Measurements from ENCODE around the gene GABARAPL1. TPM values are rescaled to one million over a fixed set of nuclear protein-coding genes. Genes with fewer than 3 reads are reported as not detected.

Gene GABARAPL1
- total and polyA plus RNA-seq, 4 donors: 115 to 199 (median 186) TPM

- no peak for DNase-seq (ENCODE audit: low read depth in 4 of 6, low spot score in 6 of 6)
- H3K9me3 ChIP-seq (ENCODE audit: control insufficient read depth, insufficient read depth, low read length): no peaks in the 10 kb centered on the region
- WGBS (ENCODE audit: insufficient coverage): no CpG with 5 or more reads among the region's 2 CpGs
These were observed 29.1 kb downstream of the GABARAPL1 start for GRCh38 chr12:10241727-10242126.

DNA sequence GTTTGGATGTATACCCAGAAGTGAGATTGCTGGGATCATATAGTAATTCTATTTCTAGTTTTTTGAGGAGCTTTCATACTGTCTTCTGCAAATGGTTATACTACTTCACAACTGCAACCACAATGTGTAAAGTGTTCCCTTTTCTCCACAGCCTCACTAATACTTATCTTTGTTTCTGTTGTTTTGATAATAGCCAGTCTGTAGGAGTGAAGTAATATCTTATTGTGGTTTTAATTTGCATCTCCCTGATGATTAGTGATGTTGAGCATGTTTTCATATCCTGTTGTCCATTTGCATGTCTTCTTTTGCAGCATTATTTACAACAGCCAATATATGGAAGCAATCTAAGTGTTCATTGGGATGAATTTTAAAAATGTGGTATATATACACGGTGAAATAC is 29.9 kb downstream of the GABARAPL1 start:
- Histone ChIP-seq H3K9me3 (ENCODE audit: control insufficient read depth, insufficient read depth, low read length) (no peaks in the 10 kb centered on the region), H3K4me1 (ENCODE audit: control insufficient read depth, insufficient read depth, low read length) (no peaks in the 10 kb centered on the region), H3K4me3 (ENCODE audit: low read depth, low read length) (no peak overlapping the region), H3K27me3 (ENCODE audit: control insufficient read depth, insufficient read depth, low read length) (no peaks in the 10 kb centered on the region), H3K36me3 (ENCODE audit: control insufficient read depth, insufficient read depth, low read length) (no peaks in the 10 kb centered on the region), H3K27ac (ENCODE audit: low read depth, low read length) (no peak overlapping the region)
- no CpG with 5 or more reads among the region's 1 CpG for WGBS (ENCODE audit: insufficient coverage)
- DNase-seq (ENCODE audit: low read depth in 4 of 6, low spot score in 6 of 6): no peak

More at GRCh38 chr12:10241727-10242126, 29.1 kb downstream of the GABARAPL1 start:
- no peaks in the 10 kb centered on the region for H3K4me1 ChIP-seq (ENCODE audit: control insufficient read depth, insufficient read depth, low read length)
- H3K27ac ChIP-seq (ENCODE audit: low read depth, low read length): no peak overlapping the region
- H3K27me3 ChIP-seq (ENCODE audit: control insufficient read depth, insufficient read depth, low read length): no peaks in the 10 kb centered on the region
- no peak overlapping the region for H3K4me3 ChIP-seq (ENCODE audit: low read depth, low read length)
- no peaks in the 10 kb centered on the region for H3K36me3 ChIP-seq (ENCODE audit: control insufficient read depth, insufficient read depth, low read length)

- Histone ChIP-seq H3K4me1 (ENCODE audit: control insufficient read depth, insufficient read depth, low read length) (no peaks in the 10 kb centered on the region), H3K27me3 (ENCODE audit: control insufficient read depth, insufficient read depth, low read length) (no peaks in the 10 kb centered on the region), H3K9me3 (ENCODE audit: control insufficient read depth, insufficient read depth, low read length) (no peaks in the 10 kb centered on the region), H3K4me3 (ENCODE audit: low read depth, low read length) (no peak overlapping the region), H3K27ac (ENCODE audit: low read depth, low read length) (no peak overlapping the region), H3K36me3 (ENCODE audit: control insufficient read depth, insufficient read depth, low read length) (no peaks in the 10 kb centered on the region)
- no peak for DNase-seq (ENCODE audit: low read depth in 4 of 6, low spot score in 6 of 6)
- WGBS (ENCODE audit: insufficient coverage): 93% methylated on average over 4 of the region's 11 CpGs
These were observed 31.3 kb downstream of the GABARAPL1 start for GRCh38 chr12:10243818-10244520.

DNA sequence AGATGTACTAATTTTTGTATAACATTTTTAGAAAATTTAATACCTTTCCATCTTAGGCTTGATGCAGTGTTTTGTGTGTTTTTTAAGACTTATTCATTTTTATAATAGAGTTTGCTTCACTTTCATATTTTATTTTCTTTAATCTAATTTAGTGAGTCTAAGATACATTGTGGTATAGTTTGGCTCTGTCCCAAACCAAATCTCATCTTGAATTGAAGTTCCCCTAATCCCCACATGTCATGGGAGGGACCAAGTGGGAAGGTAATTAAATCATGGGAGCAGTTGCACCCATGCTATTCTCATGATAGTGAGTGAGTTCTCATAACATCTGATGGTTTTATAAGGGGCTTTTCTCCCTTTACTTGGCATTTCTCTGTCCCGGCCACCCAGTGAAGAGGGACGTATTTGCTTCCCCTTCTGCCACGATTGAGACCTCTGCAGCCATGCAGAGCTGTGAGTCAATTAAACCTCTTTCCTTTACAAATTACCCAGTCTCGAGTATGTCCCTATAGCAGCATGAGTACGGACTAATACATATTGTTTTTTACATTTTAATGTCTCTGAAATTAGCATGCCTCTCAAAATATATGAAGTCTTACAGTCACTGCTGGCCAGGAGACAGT is 34.9 kb downstream of the GABARAPL1 start:
- H3K36me3 ChIP-seq (ENCODE audit: control insufficient read depth, insufficient read depth, low read length): no peaks in the 10 kb centered on the region
- no peak overlapping the region for H3K4me3 ChIP-seq (ENCODE audit: low read depth, low read length)
- H3K4me1 ChIP-seq (ENCODE audit: control insufficient read depth, insufficient read depth, low read length): no peaks in the 10 kb centered on the region
- no peaks in the 10 kb centered on the region for H3K27me3 ChIP-seq (ENCODE audit: control insufficient read depth, insufficient read depth, low read length)
- 60% methylated on average over 1 of the region's 5 CpGs for WGBS (ENCODE audit: insufficient coverage)
- H3K9me3 ChIP-seq (ENCODE audit: control insufficient read depth, insufficient read depth, low read length): no peaks in the 10 kb centered on the region
- DNase-seq (ENCODE audit: low read depth in 4 of 6, low spot score in 6 of 6): no peak
- H3K27ac ChIP-seq (ENCODE audit: low read depth, low read length): no peak overlapping the region

DNA sequence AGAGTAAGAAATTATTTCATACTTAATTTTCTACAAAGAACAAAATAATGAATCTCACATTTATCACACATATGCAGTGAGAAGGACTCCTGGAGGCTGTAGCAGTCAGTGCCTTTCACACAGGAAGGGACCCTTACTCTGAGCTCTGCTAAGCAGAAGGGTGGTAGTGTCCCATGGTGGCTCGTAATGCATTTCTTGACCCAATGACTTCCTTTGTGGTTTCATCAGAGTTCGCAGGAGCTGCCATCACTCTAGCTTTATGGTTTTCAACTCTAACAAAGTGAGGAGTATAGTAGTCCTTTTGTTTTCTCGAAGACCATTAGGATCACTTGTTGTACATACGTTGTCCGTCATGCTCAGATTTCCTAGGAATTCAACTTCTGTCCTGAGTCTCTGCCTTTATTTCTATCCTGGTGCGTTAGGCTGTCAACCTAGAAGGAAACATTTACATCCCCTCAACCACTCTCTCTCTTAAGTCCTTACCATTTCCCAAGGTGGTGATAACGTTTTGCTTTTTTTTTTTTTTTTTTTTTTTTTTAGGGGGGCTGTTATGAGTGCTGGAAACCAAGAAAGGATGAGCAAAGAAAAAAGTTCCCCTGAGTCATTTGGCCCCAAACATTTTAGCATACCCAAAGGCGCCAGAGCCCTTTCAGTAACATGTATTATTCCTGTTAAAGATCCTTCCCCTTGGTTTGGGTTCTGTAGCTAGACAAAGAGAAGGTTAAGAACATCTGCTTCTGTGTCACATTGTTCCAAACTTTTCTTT is 37.2 kb downstream of the GABARAPL1 start:
- DNase-seq (ENCODE audit: low read depth in 4 of 6, low spot score in 6 of 6): no peak
- H3K9me3 ChIP-seq (ENCODE audit: control insufficient read depth, insufficient read depth, low read length): no peaks in the 10 kb centered on the region
- WGBS (ENCODE audit: insufficient coverage): 74% methylated on average over 5 of the region's 8 CpGs
- H3K4me1 ChIP-seq (ENCODE audit: control insufficient read depth, insufficient read depth, low read length): no peaks in the 10 kb centered on the region
- no peak overlapping the region for H3K27ac ChIP-seq (ENCODE audit: low read depth, low read length)
- H3K4me3 ChIP-seq (ENCODE audit: low read depth, low read length): no peak overlapping the region
- no peaks in the 10 kb centered on the region for H3K36me3 ChIP-seq (ENCODE audit: control insufficient read depth, insufficient read depth, low read length)
- H3K27me3 ChIP-seq (ENCODE audit: control insufficient read depth, insufficient read depth, low read length): no peaks in the 10 kb centered on the region

- Histone ChIP-seq H3K4me1 (ENCODE audit: control insufficient read depth, insufficient read depth, low read length) (no peaks in the 10 kb centered on the region), H3K36me3 (ENCODE audit: control insufficient read depth, insufficient read depth, low read length) (no peaks in the 10 kb centered on the region), H3K4me3 (ENCODE audit: low read depth, low read length) (no peak overlapping the region), H3K27ac (ENCODE audit: low read depth, low read length) (no peak overlapping the region), H3K27me3 (ENCODE audit: control insufficient read depth, insufficient read depth, low read length) (no peaks in the 10 kb centered on the region), H3K9me3 (ENCODE audit: control insufficient read depth, insufficient read depth, low read length) (no peaks in the 10 kb centered on the region)
- DNase-seq (ENCODE audit: low read depth in 4 of 6, low spot score in 6 of 6): no peak
- whole genome bisulfite sequencing (ENCODE audit: insufficient coverage): 100% methylated on average over 2 of the region's 4 CpGs
These were observed 39.0 kb downstream of the GABARAPL1 start for GRCh38 chr12:10251669-10252068.

DNA sequence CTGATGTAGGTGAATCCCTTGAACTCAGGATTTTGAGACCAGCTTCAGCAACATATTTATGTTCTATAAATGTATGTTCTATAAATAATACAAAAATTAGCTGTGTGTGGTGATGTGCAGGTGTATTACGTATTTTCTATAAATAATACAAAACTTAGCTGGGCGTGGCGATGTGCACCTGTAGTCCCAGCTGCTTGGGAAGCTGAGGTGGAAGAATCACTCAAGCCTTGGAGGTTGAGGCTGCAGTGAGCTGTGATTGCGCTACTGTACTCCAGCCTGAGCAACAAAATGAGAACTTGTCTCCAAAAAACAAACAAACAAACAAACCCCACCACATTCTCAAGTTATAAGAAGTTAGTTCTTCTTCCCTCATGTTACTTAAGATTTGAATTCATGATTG is 39.5 kb downstream of the GABARAPL1 start:
- no CpG with 5 or more reads among the region's 4 CpGs for WGBS (ENCODE audit: insufficient coverage)
- Histone ChIP-seq H3K27me3 (ENCODE audit: control insufficient read depth, insufficient read depth, low read length) (no peaks in the 10 kb centered on the region), H3K36me3 (ENCODE audit: control insufficient read depth, insufficient read depth, low read length) (no peaks in the 10 kb centered on the region), H3K9me3 (ENCODE audit: control insufficient read depth, insufficient read depth, low read length) (no peaks in the 10 kb centered on the region), H3K4me3 (ENCODE audit: low read depth, low read length) (no peak overlapping the region), H3K27ac (ENCODE audit: low read depth, low read length) (no peak overlapping the region), H3K4me1 (ENCODE audit: control insufficient read depth, insufficient read depth, low read length) (no peaks in the 10 kb centered on the region)
- DNase-seq (ENCODE audit: low read depth in 4 of 6, low spot score in 6 of 6): no peak

DNA sequence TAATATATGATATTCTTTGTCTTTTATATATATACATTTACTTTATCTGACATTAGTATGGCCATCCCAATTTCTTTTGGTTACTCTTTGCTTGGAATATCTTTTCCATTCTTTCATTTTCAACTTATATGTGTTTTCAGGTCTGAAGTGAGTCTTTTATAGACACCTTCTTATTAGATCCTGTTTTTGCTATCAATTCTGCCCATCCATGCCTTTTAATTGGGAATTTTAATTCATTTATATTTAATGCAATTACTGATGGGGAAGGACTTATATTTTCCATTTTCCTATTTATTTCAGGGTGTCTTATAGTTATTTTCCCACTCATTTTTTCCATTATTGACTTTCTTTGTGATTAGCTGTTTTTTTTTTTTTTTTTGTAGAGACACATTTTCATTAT is 43.4 kb downstream of the GABARAPL1 start:
- DNase-seq (ENCODE audit: low read depth in 4 of 6, low spot score in 6 of 6): no peak
- Histone ChIP-seq H3K27me3 (ENCODE audit: control insufficient read depth, insufficient read depth, low read length) (no peaks in the 10 kb centered on the region), H3K4me3 (ENCODE audit: low read depth, low read length) (no peak overlapping the region), H3K9me3 (ENCODE audit: control insufficient read depth, insufficient read depth, low read length) (no peaks in the 10 kb centered on the region), H3K36me3 (ENCODE audit: control insufficient read depth, insufficient read depth, low read length) (no peaks in the 10 kb centered on the region), H3K27ac (ENCODE audit: low read depth, low read length) (no peak overlapping the region), H3K4me1 (ENCODE audit: control insufficient read depth, insufficient read depth, low read length) (no peaks in the 10 kb centered on the region)

DNA sequence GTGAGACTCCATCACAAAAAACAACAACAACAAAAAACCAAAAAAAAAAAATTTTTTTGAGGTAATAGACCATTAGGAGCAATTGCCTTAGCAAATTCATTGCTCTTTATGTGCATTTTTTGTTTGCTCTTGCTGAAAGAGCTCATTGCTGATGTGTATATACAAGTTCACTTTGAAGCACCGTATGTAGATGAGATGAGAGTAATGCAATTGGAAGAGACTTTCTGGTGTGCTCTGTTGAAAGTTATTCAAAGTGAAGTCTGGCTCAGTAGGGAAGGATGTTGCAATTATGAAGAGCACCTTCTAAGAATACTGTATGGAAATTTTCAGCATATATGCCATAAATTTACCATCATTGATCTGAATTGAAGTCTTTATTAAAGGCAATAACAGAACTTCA is 48.2 kb downstream of the GABARAPL1 start:
- Histone ChIP-seq H3K36me3 (ENCODE audit: control insufficient read depth, insufficient read depth, low read length) (no peaks in the 10 kb centered on the region), H3K27ac (ENCODE audit: low read depth, low read length) (no peak overlapping the region), H3K9me3 (ENCODE audit: control insufficient read depth, insufficient read depth, low read length) (no peaks in the 10 kb centered on the region), H3K4me3 (ENCODE audit: low read depth, low read length) (no peak overlapping the region), H3K27me3 (ENCODE audit: control insufficient read depth, insufficient read depth, low read length) (no peaks in the 10 kb centered on the region), H3K4me1 (ENCODE audit: control insufficient read depth, insufficient read depth, low read length) (no peaks in the 10 kb centered on the region)
- WGBS (ENCODE audit: insufficient coverage): no CpG with 5 or more reads among the region's 1 CpG
- DNase-seq (ENCODE audit: low read depth in 4 of 6, low spot score in 6 of 6): no peak
